SU-DHL-6 (cell line): ENCODE data around the gene CSH1.
"Not testable (repeated sequence)": the region's sequence is repeated elsewhere in the genome, so short reads cannot be mapped to it uniquely, and the experiment has no call there.

ENCODE experiments used
- CTCF ChIP-seq: fragments of 200-600 bp; sonication (generic); IDR thresholded peaks from one replicate; pipeline ENCODE4 v1.5.1; 2017; ENCODE audit warnings: antibody characterized with exemption, mild to moderate bottlenecking, low read length, moderate library complexity; ENCODE audit not compliant: insufficient read depth, poor library complexity, severe bottlenecking
- EZH2phosphoT487 ChIP-seq: fragments of 200-600 bp; sonication (generic), shearing (Covaris generic); conservative IDR thresholded peaks from 2 replicates; pipeline ENCODE4 v1.6.1; 2018; ENCODE audit warnings: mild to moderate bottlenecking, antibody characterized with exemption, low read length, moderate library complexity, mixed read lengths

- not testable (repeated sequence) for TF ChIP-seq CTCF, EZH2phosphoT487
Observed at GRCh38 chr17:63903787-63904201, 7.4 kb upstream of the CSH1 start.
